Activated T-cell treated with anti-CD3 and anti-CD28 coated beads, Interleukin-2, amount 50 U/mL, for 4 hours (primary cell): ENCODE data around the gene IQCM. TPM values are rescaled to one million over a fixed set of nuclear protein-coding genes. Genes with fewer than 3 reads are reported as not detected.
"Not testable (repeated sequence)": the region's sequence is repeated elsewhere in the genome, so short reads cannot be mapped to it uniquely, and the experiment has no call there.

ENCODE experiments used
- ATAC-seq, 2 donors: fragments of 200-7000 bp; cut with Tn5 transposase; one replicate each; pipeline ENCODE4 v1.10.0; 2021
- DNase-seq: peaks from one replicate; pipeline ENCODE4 v3.0.0-alpha.2; 2020
- H3K27me3 Mint-ChIP-seq: one replicate; pipeline ENCODE4 v1.8.0; 2021; ENCODE audit warnings: low read depth, mixed read lengths
- H3K36me3 Mint-ChIP-seq: one replicate; pipeline ENCODE4 v1.8.0; 2022; ENCODE audit warnings: mixed read lengths; ENCODE audit not compliant: insufficient read depth
- H3K4me1 Mint-ChIP-seq: one replicate; pipeline ENCODE4 v1.8.0; 2021; ENCODE audit warnings: low read depth, mixed read lengths
- H3K4me3 Mint-ChIP-seq: one replicate; pipeline ENCODE4 v1.8.0; 2021; ENCODE audit warnings: mild to moderate bottlenecking, moderate library complexity, mixed read lengths
- H3K9me3 Mint-ChIP-seq: one replicate; pipeline ENCODE4 v1.8.0; 2021; ENCODE audit warnings: mixed read lengths
- total RNA-seq, 3 donors: library from RNA; stranded (reverse); gene quantifications; one replicate each; pipeline ENCODE4 v1.2.1, GENCODE V29; 2021

Gene IQCM
- total RNA-seq, 3 donors from 2014 or later: not detected

DNA sequence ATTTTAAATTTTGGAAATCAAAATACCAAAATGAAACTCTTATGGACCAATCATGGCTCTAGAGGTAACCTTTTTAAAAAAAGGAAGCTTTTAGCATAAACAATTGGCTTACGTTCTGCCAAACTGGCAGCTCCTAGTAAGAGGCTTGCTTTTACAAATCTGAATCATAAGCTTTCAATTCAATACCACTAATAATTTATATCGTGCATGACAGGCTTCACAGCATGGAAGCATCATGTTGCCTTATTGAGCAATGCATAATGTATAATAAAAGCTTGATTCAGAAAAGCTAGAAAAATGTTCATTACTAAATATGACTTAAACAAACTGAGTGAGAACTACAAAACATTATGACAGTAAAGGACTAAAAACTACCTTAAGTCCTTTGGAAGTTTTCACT lies 280.9 kb downstream of the IQCM start:
- no peak for DNase-seq
- Mint-ChIP-seq H3K4me1 (no peaks in the 10 kb centered on the region), H3K9me3 (peaks cover 22% of the 10 kb centered on the region), H3K4me3 (no peak overlapping the region), H3K36me3 (no peaks in the 10 kb centered on the region), H3K27me3 (no peaks in the 10 kb centered on the region)
- no peak for ATAC-seq

- no peak for DNase-seq
- H3K9me3 Mint-ChIP-seq: peaks cover 15% of the 10 kb centered on the region
- no peaks in the 10 kb centered on the region for H3K4me1 Mint-ChIP-seq
- H3K4me3 Mint-ChIP-seq: no peak overlapping the region
- H3K27me3 Mint-ChIP-seq: no peaks in the 10 kb centered on the region
- H3K36me3 Mint-ChIP-seq: no peaks in the 10 kb centered on the region
- no peak for ATAC-seq
These were observed 283.8 kb downstream of the IQCM start for GRCh38 chr4:149531861-149532260.

DNA sequence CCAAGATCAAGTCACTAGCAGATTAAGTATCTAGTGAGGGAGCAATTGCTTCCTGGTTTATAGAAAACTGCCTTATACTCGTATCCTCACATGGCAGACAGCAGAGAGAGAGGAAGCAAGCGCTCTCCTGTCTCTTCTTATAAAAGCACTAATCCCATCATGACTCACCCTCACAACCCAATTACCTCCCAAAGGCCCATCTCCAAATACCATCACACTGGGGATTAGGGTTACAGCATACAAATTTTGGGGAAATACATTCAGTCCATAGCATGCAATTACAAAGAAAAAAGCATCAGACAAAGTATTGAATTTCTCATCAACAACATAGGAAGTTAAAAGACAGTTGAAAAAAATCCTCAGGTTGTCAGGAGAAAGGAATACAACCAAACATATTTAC lies 292.6 kb downstream of the IQCM start:
- no peaks in the 10 kb centered on the region for H3K4me1 Mint-ChIP-seq
- ATAC-seq (no peak), DNase-seq (no peak)
- no peak overlapping the region for H3K4me3 Mint-ChIP-seq
- no peaks in the 10 kb centered on the region for H3K27me3 Mint-ChIP-seq
- H3K36me3 Mint-ChIP-seq: no peaks in the 10 kb centered on the region
- peaks cover 5% of the 10 kb centered on the region for H3K9me3 Mint-ChIP-seq

- H3K4me1 Mint-ChIP-seq: no peaks in the 10 kb centered on the region
- ATAC-seq (no peak), DNase-seq (no peak)
- no peak overlapping the region for H3K4me3 Mint-ChIP-seq
- no peaks in the 10 kb centered on the region for H3K36me3 Mint-ChIP-seq
- H3K9me3 Mint-ChIP-seq: peaks cover 5% of the 10 kb centered on the region
- no peaks in the 10 kb centered on the region for H3K27me3 Mint-ChIP-seq
These were observed 293.8 kb downstream of the IQCM start for GRCh38 chr4:149521611-149522425.

DNA sequence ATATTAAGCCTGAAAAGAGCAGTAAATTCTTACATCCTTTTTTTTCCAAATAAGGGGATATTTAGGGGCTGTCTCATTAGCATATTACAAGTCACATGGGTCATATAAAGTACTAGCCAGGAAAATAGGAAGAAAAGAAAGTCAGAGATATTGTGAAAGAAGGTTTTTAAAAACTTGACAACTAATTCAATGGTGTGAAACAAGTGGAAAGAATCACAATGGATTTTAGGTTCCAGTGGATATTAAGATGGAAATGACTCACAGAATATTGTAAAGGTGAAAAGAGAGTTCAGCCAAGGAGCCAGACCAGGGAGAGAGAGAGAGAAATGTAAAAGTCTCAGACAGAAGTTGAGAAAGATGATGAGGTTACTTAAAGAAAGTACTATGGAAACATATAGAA lies 297.2 kb downstream of the IQCM start:
- no peaks in the 10 kb centered on the region for H3K4me1 Mint-ChIP-seq

DNA sequence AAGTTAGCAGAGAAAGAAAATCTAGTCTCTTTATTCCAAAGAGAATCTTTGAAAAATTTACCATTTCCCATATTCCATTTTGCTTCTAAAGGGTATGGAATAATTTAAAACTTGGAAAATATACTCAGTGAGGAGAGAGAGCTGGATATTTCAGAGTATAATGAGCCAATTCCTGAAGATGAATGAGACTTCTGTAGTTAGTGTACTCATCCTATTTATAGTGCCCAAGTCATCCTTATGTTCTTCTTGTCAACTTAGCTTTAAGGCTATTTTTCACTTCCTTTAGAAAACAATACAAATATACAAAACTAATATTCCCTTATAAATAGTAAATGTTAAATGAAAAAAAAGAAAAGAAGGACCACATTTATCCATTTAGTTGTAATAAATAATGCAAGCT lies 302.6 kb downstream of the IQCM start:
- ATAC-seq: no peak

More for the DNA sequence above, 297.2 kb downstream of the IQCM start:
- DNase-seq (no peak), ATAC-seq (no peak)
- H3K9me3 Mint-ChIP-seq: peaks cover 5% of the 10 kb centered on the region
- no peaks in the 10 kb centered on the region for H3K36me3 Mint-ChIP-seq
- no peak overlapping the region for H3K4me3 Mint-ChIP-seq
- H3K27me3 Mint-ChIP-seq: no peaks in the 10 kb centered on the region

GRCh38 chr4:149512501-149512900 lies 303.1 kb downstream of the IQCM start:
- no peak for DNase-seq
- H3K27me3 Mint-ChIP-seq: no peaks in the 10 kb centered on the region
- H3K4me3 Mint-ChIP-seq: no peak overlapping the region
- H3K36me3 Mint-ChIP-seq: no peaks in the 10 kb centered on the region
- H3K9me3 Mint-ChIP-seq: peaks cover 7% of the 10 kb centered on the region
- ATAC-seq: no peak
- no peaks in the 10 kb centered on the region for H3K4me1 Mint-ChIP-seq

More for the DNA sequence above, 302.6 kb downstream of the IQCM start:
- no peaks in the 10 kb centered on the region for H3K4me1 Mint-ChIP-seq
- H3K36me3 Mint-ChIP-seq: no peaks in the 10 kb centered on the region
- no peaks in the 10 kb centered on the region for H3K27me3 Mint-ChIP-seq
- H3K9me3 Mint-ChIP-seq: peaks cover 6% of the 10 kb centered on the region
- no peak for DNase-seq
- H3K4me3 Mint-ChIP-seq: no peak overlapping the region

- no peak for DNase-seq
- no peaks in the 10 kb centered on the region for H3K4me1 Mint-ChIP-seq
- peaks cover 14% of the 10 kb centered on the region for H3K9me3 Mint-ChIP-seq
- H3K27me3 Mint-ChIP-seq: no peaks in the 10 kb centered on the region
- ATAC-seq: no peak
- H3K36me3 Mint-ChIP-seq: no peaks in the 10 kb centered on the region
- H3K4me3 Mint-ChIP-seq: no peak overlapping the region
These were observed 303.9 kb downstream of the IQCM start for GRCh38 chr4:149511558-149512298.

DNA sequence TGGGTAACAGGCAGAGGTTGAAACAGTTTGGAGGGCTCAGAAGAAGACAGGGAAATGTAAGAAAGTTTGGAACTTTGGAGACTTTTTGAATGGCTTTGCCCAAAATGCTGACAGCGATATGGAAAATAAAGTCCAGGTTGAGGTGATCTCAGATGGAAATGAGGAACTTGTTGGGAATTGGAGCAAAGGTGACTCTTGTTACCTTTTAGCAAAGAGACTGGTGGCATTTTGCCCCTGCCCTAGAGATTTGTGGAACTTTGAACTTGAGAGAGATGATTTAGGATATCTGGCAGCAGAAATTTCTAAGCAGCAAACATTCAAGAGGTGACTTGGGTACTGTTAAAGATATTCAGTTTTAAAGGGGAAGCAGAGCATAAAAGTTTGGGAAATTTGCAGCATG lies 308.3 kb downstream of the IQCM start:
- not testable (repeated sequence) for ATAC-seq, H3K36me3 Mint-ChIP-seq, H3K4me3 Mint-ChIP-seq, H3K4me1 Mint-ChIP-seq, H3K27me3 Mint-ChIP-seq, DNase-seq
- H3K9me3 Mint-ChIP-seq: peaks cover 14% of the 10 kb centered on the region

DNA sequence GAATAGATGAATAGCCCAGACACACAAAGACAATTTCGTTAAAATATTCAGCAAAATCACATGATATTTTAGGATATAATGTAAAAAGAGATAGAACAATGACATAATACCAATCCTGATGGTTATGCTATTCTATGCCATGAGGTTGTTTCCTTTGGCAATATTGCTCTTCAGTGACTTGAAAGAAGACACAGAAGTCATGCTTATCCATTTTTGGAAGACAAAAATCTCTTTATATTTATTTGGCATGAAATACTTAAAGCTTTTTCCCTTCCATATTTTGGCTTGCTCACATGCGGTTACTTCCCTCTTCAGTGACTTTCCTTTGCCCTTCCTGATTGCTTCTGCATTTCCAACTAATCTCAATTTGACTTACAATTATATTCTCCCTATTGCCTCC lies 314.8 kb downstream of the IQCM start:
- Mint-ChIP-seq H3K4me3 (no peak overlapping the region), H3K36me3 (no peaks in the 10 kb centered on the region), H3K4me1 (no peaks in the 10 kb centered on the region), H3K9me3 (peaks cover 6% of the 10 kb centered on the region), H3K27me3 (no peaks in the 10 kb centered on the region)
- ATAC-seq (no peak), DNase-seq (no peak)

DNA sequence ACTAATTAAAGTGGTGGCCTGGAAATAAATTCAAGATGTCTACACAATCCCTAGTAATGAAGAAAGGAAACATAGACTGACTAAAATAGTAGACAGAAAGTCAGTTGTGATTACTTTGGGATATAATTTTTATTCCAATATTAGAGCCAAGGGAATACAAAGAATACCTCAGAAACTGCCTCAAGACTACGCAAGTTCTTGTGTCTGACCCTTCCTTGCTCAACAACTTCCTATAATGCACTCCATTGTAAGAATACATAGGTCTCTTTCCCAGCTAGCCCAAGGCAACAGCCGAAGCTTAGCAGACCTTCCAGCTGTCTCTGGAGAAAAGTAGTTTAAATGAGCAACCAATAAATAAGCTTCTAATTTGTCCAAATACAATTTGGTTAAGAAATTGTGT lies 315.9 kb downstream of the IQCM start:
- DNase-seq: no peak
- Mint-ChIP-seq H3K4me1 (no peaks in the 10 kb centered on the region), H3K4me3 (no peak overlapping the region), H3K27me3 (no peaks in the 10 kb centered on the region), H3K36me3 (no peaks in the 10 kb centered on the region), H3K9me3 (peaks cover 8% of the 10 kb centered on the region)
- no peak for ATAC-seq

- DNase-seq: no peak
- H3K9me3 Mint-ChIP-seq: peaks cover 8% of the 10 kb centered on the region
- H3K36me3 Mint-ChIP-seq: no peaks in the 10 kb centered on the region
- H3K4me3 Mint-ChIP-seq: no peak overlapping the region
- no peak for ATAC-seq
- H3K27me3 Mint-ChIP-seq: no peaks in the 10 kb centered on the region
- H3K4me1 Mint-ChIP-seq: no peaks in the 10 kb centered on the region
These were observed 317.4 kb downstream of the IQCM start for GRCh38 chr4:149498246-149498645.

DNA sequence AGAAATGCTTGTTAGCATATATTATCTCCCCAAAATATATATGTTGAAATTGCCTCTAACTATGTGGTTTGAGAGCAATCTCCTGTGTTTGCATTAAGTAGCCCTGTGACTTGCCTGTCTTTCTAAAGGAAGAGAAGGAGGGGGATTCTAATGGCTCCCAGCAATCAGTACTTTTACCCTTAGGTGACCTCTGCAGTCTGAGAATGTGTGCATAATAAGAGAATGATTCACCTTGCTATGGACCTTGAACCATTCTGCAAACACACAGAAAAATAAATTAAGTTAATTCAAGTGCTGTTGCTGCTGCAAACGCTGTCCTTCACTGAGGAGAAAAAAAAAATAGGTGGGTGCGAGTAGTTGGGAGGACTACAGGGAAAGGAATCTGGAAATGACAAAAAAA lies 322.2 kb downstream of the IQCM start:
- DNase-seq (no peak), ATAC-seq (no peak)
- Mint-ChIP-seq H3K4me3 (no peak overlapping the region), H3K27me3 (no peaks in the 10 kb centered on the region), H3K36me3 (no peaks in the 10 kb centered on the region), H3K4me1 (no peaks in the 10 kb centered on the region), H3K9me3 (peaks cover 11% of the 10 kb centered on the region)

DNA sequence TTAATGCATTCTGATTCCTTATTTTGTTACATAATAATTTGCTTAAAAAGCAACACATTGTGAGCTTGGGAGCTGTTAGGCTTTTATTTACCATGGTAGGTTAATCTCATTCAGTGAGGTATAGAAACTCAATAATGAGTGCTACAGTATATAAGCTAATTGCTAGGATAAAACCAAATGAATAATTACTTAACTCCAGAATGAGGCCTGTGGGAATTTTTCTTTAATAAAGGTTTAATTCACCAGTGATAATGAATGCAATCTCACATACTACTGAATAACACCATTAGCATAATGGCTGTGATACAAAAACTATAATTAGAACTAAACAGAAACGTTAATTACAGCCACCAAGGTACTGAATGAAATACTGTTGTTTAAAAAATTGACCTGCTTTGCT lies 326.3 kb downstream of the IQCM start:
- Mint-ChIP-seq H3K36me3 (no peaks in the 10 kb centered on the region), H3K27me3 (no peaks in the 10 kb centered on the region), H3K4me1 (no peaks in the 10 kb centered on the region), H3K4me3 (no peak overlapping the region), H3K9me3 (peaks cover 16% of the 10 kb centered on the region)
- DNase-seq (no peak), ATAC-seq (no peak)

DNA sequence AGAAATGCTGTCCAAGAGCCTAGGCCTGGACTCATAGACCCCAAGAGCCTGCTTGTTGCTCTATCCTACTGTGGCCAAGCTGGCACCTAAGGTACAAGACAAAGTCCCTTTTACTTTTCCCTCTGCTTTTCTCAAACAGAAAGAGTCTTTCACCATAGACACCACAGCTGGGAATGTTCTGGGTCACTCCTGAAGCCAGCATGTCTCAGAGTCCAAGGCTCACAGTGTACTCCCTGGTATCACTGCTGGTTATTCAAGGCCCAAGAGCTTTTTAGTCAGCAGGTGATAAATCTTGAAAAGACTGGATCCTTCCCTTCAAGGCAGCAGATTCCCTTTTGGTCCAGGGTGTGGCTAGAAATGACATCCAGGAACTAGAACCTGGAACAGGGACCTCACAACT lies 328.8 kb downstream of the IQCM start:
- ATAC-seq: no peak
- Mint-ChIP-seq H3K36me3 (no peaks in the 10 kb centered on the region), H3K27me3 (no peaks in the 10 kb centered on the region), H3K9me3 (peaks cover 13% of the 10 kb centered on the region), H3K4me1 (no peaks in the 10 kb centered on the region), H3K4me3 (no peak overlapping the region)
- DNase-seq: no peak
